NCI-H69 (cell line): ENCODE measurements around the gene EML4.
"Not testable (repeated sequence)": the region's sequence is repeated elsewhere in the genome, so short reads cannot be mapped to it uniquely, and the experiment has no call there.

Experiments
- DNase-seq: peaks from one replicate; lab custom pipeline; 2025; lab: John Stamatoyannopoulos, UW

The EML4 gene

DNA sequence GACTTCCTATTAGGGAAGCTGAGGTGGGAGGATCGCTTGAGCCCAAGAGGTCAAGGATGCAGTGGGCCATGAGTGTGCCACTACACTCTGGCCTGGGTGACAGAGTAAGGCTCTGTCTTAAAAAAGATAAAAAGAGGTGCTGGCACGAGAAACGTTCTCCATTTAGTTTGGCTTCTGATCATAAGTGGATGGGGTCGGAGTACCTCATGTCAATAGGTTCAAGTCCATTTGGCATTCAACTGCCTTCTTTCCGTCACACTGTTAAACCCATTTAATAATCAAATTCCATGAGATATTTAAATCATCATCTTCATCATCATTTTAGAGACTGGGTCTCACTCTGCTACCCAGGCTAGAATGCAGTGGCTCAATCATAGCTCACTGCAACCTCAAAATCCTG lies 182.7 kb downstream of the EML4 start:
- DNase-seq = no peak

GRCh38 chr2:42353792-42354429 lies 184.8 kb downstream of the EML4 start:
- DNase-seq = no peak

- no peak for DNase-seq
Measured at GRCh38 chr2:42359304-42359964, 190.3 kb downstream of the EML4 start.

- DNase-seq = peak; percentile 20
Measured at GRCh38 chr2:42359965-42360483, 190.9 kb downstream of the EML4 start.

DNA sequence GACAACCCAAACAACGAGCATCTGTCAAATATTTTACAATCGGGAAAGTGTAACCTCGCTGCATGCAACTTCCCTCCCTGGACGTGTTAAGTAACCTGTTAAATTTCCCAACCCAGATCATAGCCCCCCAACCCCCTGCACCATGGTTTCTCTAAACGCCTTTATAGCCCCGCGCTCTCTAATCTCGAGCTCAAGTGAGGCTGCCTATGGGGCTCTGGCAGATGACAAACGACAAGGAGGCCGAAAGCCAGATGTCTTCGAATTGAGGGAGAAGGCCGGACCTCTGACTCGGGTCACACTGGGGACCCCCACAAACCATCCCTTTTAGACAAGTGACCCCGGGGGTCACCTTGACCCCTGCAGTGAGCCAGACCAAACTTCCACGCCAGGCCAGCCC lies 191.3 kb downstream of the EML4 start:
- DNase-seq = peak; percentile 32

DNA sequence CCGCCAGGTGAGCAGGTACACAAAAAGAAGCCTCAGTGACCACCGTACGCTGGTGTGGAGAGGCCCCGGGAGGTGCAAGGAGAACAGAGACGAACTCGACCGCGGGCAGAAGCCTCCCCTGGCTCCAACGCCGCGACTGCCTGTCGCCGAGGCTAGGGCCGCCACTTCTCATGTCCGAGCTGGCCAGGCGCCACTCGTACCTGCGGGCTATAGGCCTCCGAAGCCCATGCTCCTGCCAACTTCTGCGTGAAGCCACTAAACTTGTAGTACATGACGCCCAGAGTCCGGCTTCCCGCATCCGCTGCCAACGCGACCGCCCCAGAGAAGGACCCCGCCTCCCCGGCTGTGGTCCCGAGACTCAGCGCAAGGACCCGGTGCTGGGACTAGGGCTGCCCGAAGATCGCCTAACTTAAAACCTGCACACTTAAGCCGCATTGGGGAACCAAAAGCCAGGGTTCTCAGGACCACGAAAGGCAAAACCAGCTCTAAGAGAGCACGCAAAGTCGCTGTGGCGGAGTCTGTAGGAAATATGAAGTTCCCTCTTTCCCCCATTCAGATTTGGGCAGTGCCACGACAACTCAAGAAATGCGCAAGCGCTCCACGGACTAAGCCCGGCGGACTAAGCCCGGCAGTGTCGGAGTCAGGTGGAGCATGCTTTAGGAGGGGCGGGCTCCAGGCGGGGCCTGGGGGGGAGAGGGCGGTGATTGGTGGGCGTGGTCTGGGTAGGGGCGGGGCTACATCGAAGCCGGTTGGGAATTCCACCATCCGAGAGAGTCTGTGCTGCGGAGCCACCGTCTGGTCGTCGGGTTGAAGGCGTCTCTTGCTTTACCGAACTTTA lies 192.0 kb downstream of the EML4 start, which contains the start of gene COX7A2L:
Gene COX7A2L, minus strand, starts transcription at position 328 of the 838 bp plus-strand sequence. Its CDS starts 56 bp downstream, at position 272.
- DNase-seq = peak; percentile 95

GRCh38 chr2:42361728-42362283 lies 192.7 kb downstream of the EML4 start:
- no peak for DNase-seq

DNA sequence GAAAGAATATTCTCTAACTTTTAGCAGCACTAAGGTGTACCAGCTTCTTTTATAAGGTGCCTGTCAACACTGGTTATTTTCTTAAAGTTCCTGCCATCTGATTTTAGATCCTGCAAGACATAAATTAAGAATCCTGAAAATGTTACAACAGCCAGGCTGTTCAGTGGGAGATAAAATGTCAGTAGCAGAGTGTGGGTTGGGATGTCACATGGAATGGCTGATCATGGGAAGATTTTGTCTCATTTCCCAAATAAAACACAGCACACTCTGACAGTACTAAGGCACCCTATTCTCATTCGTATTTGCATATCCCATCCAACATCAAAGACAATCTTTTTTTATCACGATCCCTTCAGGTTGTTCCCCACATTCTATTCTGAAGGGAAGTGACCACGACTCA lies 194.3 kb downstream of the EML4 start:
- DNase-seq = no peak

GRCh38 chr2:42364658-42365057 lies 195.5 kb downstream of the EML4 start:
- DNase-seq = no peak

GRCh38 chr2:42366411-42366810 lies 197.3 kb downstream of the EML4 start:
- no peak for DNase-seq

DNA sequence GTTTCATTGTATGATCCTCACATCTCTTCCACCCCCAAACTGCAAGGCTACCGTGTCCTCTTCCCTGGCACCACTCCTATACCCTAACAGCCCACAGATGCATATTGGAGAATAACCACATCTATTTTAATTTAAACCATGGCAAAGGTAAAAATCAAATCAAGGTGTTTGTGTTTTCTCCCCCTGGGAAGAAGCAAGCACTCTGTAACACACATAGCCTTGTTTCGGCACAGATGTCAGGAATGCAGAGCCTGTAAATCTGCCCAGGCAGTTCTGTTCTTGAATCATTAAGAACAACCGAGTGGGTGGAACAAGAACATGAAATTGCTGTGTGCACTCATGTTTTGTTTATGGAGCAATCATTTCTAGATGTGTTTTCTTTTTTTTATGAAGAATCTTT lies 198.7 kb downstream of the EML4 start:
- DNase-seq = peak; percentile 65

DNA sequence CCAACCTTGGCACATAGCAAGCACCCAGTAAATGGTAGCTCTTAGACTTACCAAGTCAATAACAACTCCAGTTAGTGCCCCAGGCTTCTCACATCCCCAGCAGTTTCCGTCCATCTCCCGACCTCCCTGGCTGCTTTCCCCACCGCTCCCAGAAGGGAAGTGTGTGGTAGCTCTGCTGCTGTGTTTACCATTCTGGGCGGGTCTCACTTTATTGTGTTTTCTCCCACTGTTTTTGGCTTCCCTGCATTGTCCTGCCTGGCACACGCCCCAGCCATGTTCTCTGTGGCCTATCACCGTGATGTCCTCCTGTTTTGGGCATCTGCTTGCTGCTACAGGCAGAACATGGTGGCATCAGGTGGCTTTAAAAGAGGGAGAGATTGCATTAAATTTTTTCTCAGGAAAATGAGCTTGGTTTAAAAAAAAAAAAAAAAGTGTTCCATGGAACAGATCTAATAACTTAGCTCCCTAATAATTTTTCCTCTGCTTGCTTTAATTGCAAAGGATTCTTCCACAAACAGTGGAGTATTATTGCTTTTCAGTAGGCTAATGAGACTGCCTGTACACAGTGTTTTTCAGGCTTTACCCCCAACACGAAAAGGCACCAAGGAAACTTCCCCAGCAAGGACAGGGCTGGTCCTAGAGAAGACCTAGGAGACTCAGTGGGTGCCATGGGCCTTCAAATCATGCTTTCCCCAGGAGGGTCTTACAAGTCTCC lies 199.8 kb downstream of the EML4 start:
- DNase-seq = peak; percentile 93

DNA sequence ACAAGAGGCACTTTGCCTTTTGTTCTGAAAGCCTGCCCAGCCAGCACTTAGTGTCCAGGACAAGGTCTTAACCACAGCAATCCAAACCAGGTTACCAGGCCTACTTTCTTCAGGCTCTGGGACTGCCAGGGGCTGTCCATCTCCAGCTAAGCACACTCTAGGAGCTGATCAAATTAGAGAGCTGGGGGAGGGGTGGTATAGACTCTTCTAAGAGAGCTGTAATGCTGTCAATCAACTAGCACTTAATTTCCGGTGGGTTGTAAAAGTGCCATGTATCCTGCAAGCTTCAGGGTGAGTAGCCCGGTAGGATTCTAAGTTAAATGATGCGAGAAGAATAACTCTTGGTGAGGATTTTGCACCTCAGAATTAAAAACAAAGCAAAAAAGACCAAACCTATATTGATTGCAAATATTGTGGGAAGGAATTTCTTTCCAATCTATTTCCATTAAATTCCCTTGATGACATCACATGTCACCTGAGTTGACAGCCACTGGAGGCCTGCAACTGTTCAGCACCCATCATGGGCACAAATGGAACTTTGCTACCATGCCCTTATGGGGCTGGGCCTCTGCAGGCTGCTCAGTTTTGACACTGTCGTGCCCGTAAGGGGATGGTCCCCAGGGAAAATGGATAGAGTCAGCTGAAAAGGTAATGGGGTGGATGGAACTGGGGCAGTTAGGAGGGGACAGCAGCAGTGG lies 200.5 kb downstream of the EML4 start:
- DNase-seq = peak; percentile 91

- DNase-seq = peak; percentile 88
Measured at GRCh38 chr2:42371611-42372473, 202.7 kb downstream of the EML4 start.

- DNase-seq = peak; percentile 66
Measured at GRCh38 chr2:42372474-42373200, 203.5 kb downstream of the EML4 start.

DNA sequence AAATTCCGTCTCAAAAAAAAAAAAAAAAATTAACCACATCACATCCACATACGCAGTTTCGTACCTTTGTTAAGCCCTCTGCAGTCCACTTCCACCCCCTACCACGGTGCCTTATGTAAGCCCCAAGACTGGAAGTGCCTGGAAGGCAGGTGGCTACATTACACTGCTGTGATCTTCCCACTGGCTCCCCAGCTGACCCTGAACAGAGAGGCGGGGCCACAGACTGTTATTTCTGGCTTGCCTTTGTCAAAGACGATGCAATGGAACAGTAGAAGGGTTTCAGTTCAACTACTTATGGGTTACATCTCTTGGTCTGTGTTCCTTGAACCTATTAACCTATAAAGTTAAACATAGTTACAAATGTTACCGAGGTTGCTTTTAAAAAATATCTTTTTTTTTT lies 207.6 kb downstream of the EML4 start:
- peak; percentile 8 for DNase-seq

GRCh38 chr2:42378415-42378814 lies 209.3 kb downstream of the EML4 start:
- no peak for DNase-seq

- not testable (repeated sequence) for DNase-seq
Measured at GRCh38 chr2:42380026-42380425, 210.9 kb downstream of the EML4 start.

GRCh38 chr2:42382144-42382543 lies 213.0 kb downstream of the EML4 start:
- DNase-seq = no peak
